Measurements from ENCODE around the gene UBIAD1.

- TF ChIP-seq ZNF274 (IDR thresholded peaks at IDR 0.05; ENCODE audit: low read depth, low read length): no peak
- TF ChIP-seq SUZ12 (IDR thresholded peaks at IDR 0.05; ENCODE audit: extremely low read depth, insufficient read depth, insufficient read length): no peak
- no peak for TF ChIP-seq YY1 (IDR thresholded peaks at IDR 0.05; ENCODE audit: insufficient read depth, insufficient read length)
These were observed 34.7 kb upstream of the UBIAD1 start for GRCh38 chr1:11238311-11238710.
